NB4 (cell line): ENCODE data around the gene RAB11A.

Experiments
- MYC ChIP-seq: IDR thresholded peaks from 2 replicates; pipeline ENCODE4 v1.6.1; 2011; ENCODE audit warnings: low read depth, low read length
- POLR2A ChIP-seq: IDR thresholded peaks from 2 replicates; pipeline ENCODE4 v1.6.1; 2011; ENCODE audit warnings: mild to moderate bottlenecking; ENCODE audit not compliant: insufficient read length; ENCODE audit errors: extremely low read depth
- TF ChIP-seq, protein P1 (sequence below): IDR thresholded peaks from one replicate; pipeline ENCODE4 v1.5.1; 2012; ENCODE audit warnings: low read depth, low read length
- TF ChIP-seq, protein P2 (sequence below): IDR thresholded peaks from 2 replicates; pipeline ENCODE4 v1.6.1; 2011; ENCODE audit warnings: low read depth, low read length

DNA sequence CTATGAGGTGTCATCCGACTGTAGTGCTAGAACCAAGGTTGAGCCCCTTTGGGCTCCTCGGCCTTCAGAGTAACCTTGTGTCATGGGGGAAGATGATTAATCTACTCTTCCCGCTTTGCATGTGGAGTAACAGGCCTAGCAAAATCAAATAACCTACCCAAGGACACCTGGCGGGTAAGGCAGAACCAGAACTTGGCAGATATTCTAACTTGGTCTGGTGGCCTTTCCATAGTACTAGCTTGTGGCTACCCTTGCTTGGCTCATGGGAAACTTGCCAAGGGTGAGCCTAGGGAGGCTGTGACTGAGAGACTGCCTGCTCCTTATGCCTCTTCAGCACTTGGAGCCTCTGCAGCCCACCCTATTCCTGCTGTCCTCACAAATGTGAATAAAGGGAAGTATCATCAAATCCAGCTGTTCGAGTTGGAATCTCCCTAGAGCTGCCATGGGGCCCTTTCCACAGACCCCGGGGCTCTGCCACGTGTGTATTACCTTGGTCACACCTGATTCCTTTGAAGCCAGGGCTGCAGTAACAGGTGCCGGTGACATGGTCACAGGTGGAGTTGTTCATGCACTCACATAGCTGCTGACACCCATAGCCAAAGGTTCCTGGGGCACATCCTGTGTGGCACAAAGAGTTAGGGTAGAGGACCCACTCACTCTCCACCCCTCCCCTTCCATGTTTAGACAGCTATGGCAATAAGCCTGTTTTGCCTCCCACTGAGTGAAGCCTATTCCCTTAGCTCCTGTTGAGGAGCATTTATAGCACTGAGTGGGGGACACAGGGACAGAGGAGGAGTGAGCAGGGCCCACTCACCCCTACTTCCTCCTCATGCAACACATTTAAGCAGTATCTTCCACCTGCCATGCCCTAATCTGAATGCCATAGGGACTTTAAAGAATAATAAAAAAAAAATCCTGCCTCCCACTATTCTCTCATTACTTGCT lies 46.0 kb downstream of the RAB11A start:
- TF ChIP-seq, protein P1, sequence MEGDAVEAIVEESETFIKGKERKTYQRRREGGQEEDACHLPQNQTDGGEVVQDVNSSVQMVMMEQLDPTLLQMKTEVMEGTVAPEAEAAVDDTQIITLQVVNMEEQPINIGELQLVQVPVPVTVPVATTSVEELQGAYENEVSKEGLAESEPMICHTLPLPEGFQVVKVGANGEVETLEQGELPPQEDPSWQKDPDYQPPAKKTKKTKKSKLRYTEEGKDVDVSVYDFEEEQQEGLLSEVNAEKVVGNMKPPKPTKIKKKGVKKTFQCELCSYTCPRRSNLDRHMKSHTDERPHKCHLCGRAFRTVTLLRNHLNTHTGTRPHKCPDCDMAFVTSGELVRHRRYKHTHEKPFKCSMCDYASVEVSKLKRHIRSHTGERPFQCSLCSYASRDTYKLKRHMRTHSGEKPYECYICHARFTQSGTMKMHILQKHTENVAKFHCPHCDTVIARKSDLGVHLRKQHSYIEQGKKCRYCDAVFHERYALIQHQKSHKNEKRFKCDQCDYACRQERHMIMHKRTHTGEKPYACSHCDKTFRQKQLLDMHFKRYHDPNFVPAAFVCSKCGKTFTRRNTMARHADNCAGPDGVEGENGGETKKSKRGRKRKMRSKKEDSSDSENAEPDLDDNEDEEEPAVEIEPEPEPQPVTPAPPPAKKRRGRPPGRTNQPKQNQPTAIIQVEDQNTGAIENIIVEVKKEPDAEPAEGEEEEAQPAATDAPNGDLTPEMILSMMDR = no peak
- TF ChIP-seq, protein P2, sequence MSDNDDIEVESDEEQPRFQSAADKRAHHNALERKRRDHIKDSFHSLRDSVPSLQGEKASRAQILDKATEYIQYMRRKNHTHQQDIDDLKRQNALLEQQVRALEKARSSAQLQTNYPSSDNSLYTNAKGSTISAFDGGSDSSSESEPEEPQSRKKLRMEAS = no peak
- TF ChIP-seq MYC (no peak), POLR2A (no peak)
